Measurements from ENCODE around the gene NFKBIL1.

DNA sequence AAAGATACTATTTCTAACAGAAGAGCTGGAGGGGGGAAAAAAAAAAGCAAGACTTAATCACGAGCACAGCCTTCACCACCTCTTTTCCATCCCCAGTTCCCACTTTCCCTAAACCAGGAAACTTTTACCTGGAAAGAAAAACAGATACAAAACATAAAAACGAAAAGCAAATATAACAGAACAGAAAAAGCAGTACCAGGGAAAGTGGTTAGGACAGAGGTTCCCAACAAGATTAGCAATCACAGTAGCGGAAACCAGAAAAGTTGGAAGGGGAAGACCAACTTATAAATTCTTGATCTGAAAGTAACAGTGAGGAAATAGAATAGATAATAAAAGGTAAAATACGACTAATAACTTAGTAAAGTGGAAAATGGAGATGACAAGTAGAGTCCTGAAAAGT is 6.8 kb upstream of the NFKBIL1 start:
- TF ChIP-seq CTCF (conservative IDR thresholded peaks at IDR 0.05; ENCODE audit: low read depth in 2 of 2) (no peak), EZH2 (IDR thresholded peaks at IDR 0.05; ENCODE audit: low read depth, unreplicated experiment) (no peak), POLR2AphosphoS5 (IDR thresholded peaks at IDR 0.05; ENCODE audit: low read depth) (no peak), STAT1 (IDR thresholded peaks at IDR 0.05; ENCODE audit: unreplicated experiment) (no peak), REST (IDR thresholded peaks at IDR 0.05; ENCODE audit: unreplicated experiment) (no peak), ETS1 (IDR thresholded peaks at IDR 0.05) (no peak), JUNB (IDR thresholded peaks at IDR 0.05; ENCODE audit: unreplicated experiment) (no peak)
